Mesenchymal stem cell (in vitro differentiated cells and primary cell): ENCODE data around the gene PPM1M.

Experiments used
- DNase-seq: peaks from one replicate; pipeline ENCODE4 v3.0.0-alpha.2; 2013
- H2AFZ ChIP-seq: one replicate; pipeline ENCODE4 v1.6.1; 2013; ENCODE audit warnings: low read depth, mild to moderate bottlenecking, control low read depth, inconsistent platforms, low read length, moderate library complexity
- H2AK5ac ChIP-seq: 2 replicates; pipeline ENCODE4 v1.6.1; 2013; ENCODE audit warnings: low read length, moderate library complexity, mild to moderate bottlenecking, inconsistent platforms; ENCODE audit not compliant: severe bottlenecking
- H2BK120ac ChIP-seq: one replicate; pipeline ENCODE4 v1.6.1; 2013; ENCODE audit warnings: low read depth, mild to moderate bottlenecking, inconsistent platforms, low read length, moderate library complexity
- H2BK12ac ChIP-seq, 2 experiments: one replicate each; pipeline ENCODE4 v1.6.1; 2013; ENCODE audit warnings: inconsistent platforms in 2 of 2, low read length in 2 of 2, mild to moderate bottlenecking in 2 of 2, moderate library complexity in 2 of 2, control low read depth in 1 of 2
- H2BK15ac ChIP-seq: one replicate; pipeline ENCODE4 v1.6.1; 2013; ENCODE audit warnings: mild to moderate bottlenecking, low read depth, inconsistent platforms; ENCODE audit not compliant: poor library complexity, severe bottlenecking
- H2BK5ac ChIP-seq: 2 replicates; pipeline ENCODE4 v1.6.1; 2013; ENCODE audit warnings: low read depth, mild to moderate bottlenecking, low read length, control low read depth, inconsistent platforms; ENCODE audit not compliant: poor library complexity, severe bottlenecking
- H3K14ac ChIP-seq, 2 experiments: one replicate each; pipeline ENCODE4 v1.6.1; 2013; ENCODE audit warnings: inconsistent platforms in 2 of 2, low read length in 2 of 2, control low read depth in 1 of 2, mild to moderate bottlenecking in 1 of 2, moderate library complexity in 1 of 2
- H3K18ac ChIP-seq, 2 experiments: one replicate each; pipeline ENCODE4 v1.6.1; 2013; ENCODE audit warnings: inconsistent platforms in 2 of 2, low read length in 2 of 2, control low read depth in 1 of 2, low read depth in 1 of 2, mild to moderate bottlenecking in 1 of 2
- H3K23ac ChIP-seq, 2 experiments: one replicate each; pipeline ENCODE4 v1.6.1; 2013; ENCODE audit warnings: inconsistent platforms in 2 of 2, low read length in 2 of 2, mild to moderate bottlenecking in 2 of 2, moderate library complexity in 2 of 2, control low read depth in 1 of 2
- H3K27ac ChIP-seq: 2 replicates; pipeline ENCODE4 v1.5.1; 2013; ENCODE audit warnings: mild to moderate bottlenecking, moderate library complexity, low read length, control low read depth, inconsistent platforms; ENCODE audit not compliant: poor library complexity, severe bottlenecking
- H3K27me3 ChIP-seq, 2 experiments: 2 replicates each; pipeline versions ENCODE4 v1.6.1 to v1.7.0; 2013; ENCODE audit warnings: low read length in 2 of 2, mild to moderate bottlenecking in 2 of 2, moderate library complexity in 2 of 2, control low read depth in 1 of 2, inconsistent platforms in 1 of 2; ENCODE audit not compliant: control insufficient read depth in 1 of 2, insufficient read depth in 1 of 2
- H3K36me3 ChIP-seq, 2 experiments: 2 replicates each; pipeline versions ENCODE4 v1.6.1 to v1.7.0; 2013; ENCODE audit warnings: low read length in 2 of 2, control low read depth in 1 of 2, inconsistent platforms in 1 of 2, low read depth in 1 of 2, mild to moderate bottlenecking in 1 of 2; ENCODE audit not compliant: insufficient read depth in 2 of 2, control insufficient read depth in 1 of 2
- H3K4ac ChIP-seq, 2 experiments: one replicate each; pipeline ENCODE4 v1.6.1; 2013; ENCODE audit warnings: inconsistent platforms in 2 of 2, low read length in 2 of 2, mild to moderate bottlenecking in 2 of 2, moderate library complexity in 2 of 2, control low read depth in 1 of 2, low read depth in 1 of 2
- H3K4me1 ChIP-seq: 2 replicates; pipeline ENCODE4 v1.6.1; 2013; ENCODE audit warnings: low read depth, low read length, control low read depth; ENCODE audit not compliant: control insufficient read depth, insufficient read depth
- H3K4me2 ChIP-seq: 2 replicates; pipeline ENCODE4 v1.6.1; 2013; ENCODE audit warnings: low read length, mild to moderate bottlenecking, inconsistent platforms; ENCODE audit not compliant: poor library complexity, severe bottlenecking
- H3K4me3 ChIP-seq, 2 experiments: 2 replicates each; pipeline versions ENCODE4 v1.5.1 to v1.7.0; 2013; ENCODE audit warnings: low read length in 2 of 2, mild to moderate bottlenecking in 2 of 2, control low read depth in 1 of 2, low read depth in 1 of 2; ENCODE audit not compliant: insufficient read depth in 1 of 2
- H3K79me1 ChIP-seq: replicated peaks from 2 replicates; pipeline ENCODE4 v1.6.1; 2013; ENCODE audit warnings: mild to moderate bottlenecking, control low read depth, low read length, inconsistent platforms; ENCODE audit not compliant: poor library complexity, severe bottlenecking
- H3K9ac ChIP-seq: 2 replicates; pipeline ENCODE4 v1.7.0; 2013; ENCODE audit warnings: mild to moderate bottlenecking, low read length, moderate library complexity
- H3K9me3 ChIP-seq: 2 replicates; pipeline ENCODE4 v1.7.0; 2013; ENCODE audit warnings: mild to moderate bottlenecking, low read length; ENCODE audit not compliant: control insufficient read depth
- H4K8ac ChIP-seq: one replicate; pipeline ENCODE4 v1.6.1; 2013; ENCODE audit warnings: inconsistent platforms, mild to moderate bottlenecking, low read length, moderate library complexity
- H4K91ac ChIP-seq: one replicate; pipeline ENCODE4 v1.6.1; 2013; ENCODE audit warnings: mild to moderate bottlenecking, low read length, inconsistent platforms
- WGBS: methylation state at CpG from one replicate; pipeline ENCODE4 v1.1.7; 2013; ENCODE audit warnings: mixed read lengths; 5-methylcytosine and 5-hydroxymethylcytosine counted together
- small RNA-seq: library from polyadenylated mRNA; stranded (forward); fragments of <200 nt; extraction: miRNeasy Mini kit (QIAGEN cat#:217004); gene quantifications from one replicate; pipeline ENCODE3, GENCODE V24; 2013; ENCODE audit warnings: low read depth

PPM1M gene

DNA sequence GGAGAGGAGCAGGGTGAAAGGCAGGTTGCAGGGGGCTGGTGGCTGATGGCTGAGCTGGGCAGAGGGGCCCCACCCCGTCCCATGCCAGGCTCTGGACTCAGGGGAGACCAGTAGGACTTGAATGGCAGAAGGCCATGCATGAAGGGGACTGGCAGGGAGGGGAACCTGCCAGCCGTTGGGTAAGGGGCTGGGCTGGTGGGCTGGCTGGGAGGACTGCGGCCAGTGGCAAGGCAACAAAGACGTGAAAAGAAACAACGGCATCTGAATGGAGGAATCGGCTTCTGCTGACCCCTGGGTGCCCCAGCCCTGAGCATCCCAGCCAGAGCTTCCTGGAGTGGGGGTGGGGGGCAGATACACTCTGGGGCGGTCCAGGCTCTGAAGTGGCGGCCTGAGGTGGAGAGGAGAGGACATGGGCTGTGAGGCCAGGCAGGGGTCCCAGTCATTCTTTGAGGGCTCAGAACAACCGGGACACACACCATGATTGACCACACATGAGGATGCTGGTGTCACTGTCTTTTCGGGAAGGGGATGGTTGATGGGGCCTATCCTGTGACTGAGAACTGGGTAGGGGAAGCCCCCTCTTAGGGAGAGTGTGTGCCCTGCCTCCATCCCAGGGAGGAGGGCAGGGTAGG is 53.8 kb downstream of the PPM1M start:
- DNase-seq = no peak
- peak overlapping the region; percentile 12 for H2AK5ac ChIP-seq
- H4K8ac ChIP-seq = peak overlapping the region; percentile 81
- no peak overlapping the region for H3K4me2 ChIP-seq
- H2BK15ac ChIP-seq = peak overlapping the region; percentile 15
- H3K4me3 ChIP-seq = no peak overlapping the region
- peaks cover 22% of the 10 kb centered on the region for H3K4me1 ChIP-seq
- peak overlapping the region; percentile 68 for H2BK120ac ChIP-seq
- H3K9me3 ChIP-seq = no peaks in the 10 kb centered on the region
- H2BK12ac ChIP-seq = peak overlapping the region in 1 of 2 experiments; percentile 86
- H3K27me3 ChIP-seq = peaks cover 14 to 25% of the 10 kb centered on the region in 2 experiments
- H3K9ac ChIP-seq = no peak overlapping the region
- H3K36me3 ChIP-seq = peaks cover 0 to 25% of the 10 kb centered on the region in 2 experiments
- peak overlapping the region; percentile 90 for H4K91ac ChIP-seq
- 25% methylated on average over 10 of the region's 10 CpGs for WGBS
- H3K23ac ChIP-seq = peak overlapping the region in 1 of 2 experiments; percentile 17
- no peak overlapping the region for H2BK5ac ChIP-seq
- peak overlapping the region; percentile 46 to 83 for H3K18ac ChIP-seq
- no peak overlapping the region for H2AFZ ChIP-seq
- H3K79me1 ChIP-seq = peaks cover 2% of the 10 kb centered on the region
- H3K14ac ChIP-seq = peak overlapping the region in 1 of 2 experiments; percentile 86
- no peak overlapping the region for H3K27ac ChIP-seq
- peak overlapping the region; percentile 17 to 61 for H3K4ac ChIP-seq

Small RNAs within 50 kb of the gene (small RNA-seq; reads per million reads assigned to genes)
- gene MIR135A1 (1.7 reads per million), gene MIRLET7G (7,854 reads per million, percentile 99 among the genes with 10 or more reads in this experiment)
